SU-DHL-6 (cell line): ENCODE data around the gene GANAB.
"Not testable (repeated sequence)": the region's sequence is repeated elsewhere in the genome, so short reads cannot be mapped to it uniquely, and the experiment has no call there.

ENCODE experiments used
- CTCF ChIP-seq: fragments of 200-600 bp; sonication (generic); IDR thresholded peaks from one replicate; pipeline ENCODE4 v1.5.1; 2017; ENCODE audit warnings: antibody characterized with exemption, mild to moderate bottlenecking, low read length, moderate library complexity; ENCODE audit not compliant: insufficient read depth, poor library complexity, severe bottlenecking
- EZH2phosphoT487 ChIP-seq: fragments of 200-600 bp; sonication (generic), shearing (Covaris generic); conservative IDR thresholded peaks from 2 replicates; pipeline ENCODE4 v1.6.1; 2018; ENCODE audit warnings: mild to moderate bottlenecking, antibody characterized with exemption, low read length, moderate library complexity, mixed read lengths

GRCh38 chr11:62616957-62617356 is 29.5 kb downstream of the GANAB start:
- TF ChIP-seq CTCF, EZH2phosphoT487: not testable (repeated sequence)
